Activated naive CD4-positive, alpha-beta T cell treated with anti-CD3 and anti-CD28 coated beads, Interleukin-2, amount 50 U/mL, for 16 hours (primary cell): ENCODE data around the gene GSX1.
"Not testable (repeated sequence)": the region's sequence is repeated elsewhere in the genome, so short reads cannot be mapped to it uniquely, and the experiment has no call there.

Experiments
- DNase-seq: peaks from one replicate; pipeline ENCODE4 v3.0.0-alpha.2; 2020

The GSX1 gene

GRCh38 chr13:27794921-27795717, 2.8 kb downstream of the GSX1 start:
- no peak for DNase-seq

DNA sequence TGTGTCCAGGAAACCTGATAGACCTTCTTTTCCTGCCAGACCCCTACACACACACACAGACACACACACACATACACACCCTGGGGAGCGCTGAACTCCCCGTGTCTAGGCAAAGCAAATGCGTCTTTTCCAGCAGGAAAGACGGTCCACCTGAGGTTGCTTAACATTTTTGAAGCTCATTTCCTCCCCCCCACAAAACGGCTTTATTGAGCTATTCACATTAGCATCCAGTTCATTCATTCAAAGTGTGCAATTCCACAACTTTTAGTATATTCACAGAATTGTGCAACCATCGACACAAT, 3.4 kb downstream of the GSX1 start:
- DNase-seq, result no peak

DNA sequence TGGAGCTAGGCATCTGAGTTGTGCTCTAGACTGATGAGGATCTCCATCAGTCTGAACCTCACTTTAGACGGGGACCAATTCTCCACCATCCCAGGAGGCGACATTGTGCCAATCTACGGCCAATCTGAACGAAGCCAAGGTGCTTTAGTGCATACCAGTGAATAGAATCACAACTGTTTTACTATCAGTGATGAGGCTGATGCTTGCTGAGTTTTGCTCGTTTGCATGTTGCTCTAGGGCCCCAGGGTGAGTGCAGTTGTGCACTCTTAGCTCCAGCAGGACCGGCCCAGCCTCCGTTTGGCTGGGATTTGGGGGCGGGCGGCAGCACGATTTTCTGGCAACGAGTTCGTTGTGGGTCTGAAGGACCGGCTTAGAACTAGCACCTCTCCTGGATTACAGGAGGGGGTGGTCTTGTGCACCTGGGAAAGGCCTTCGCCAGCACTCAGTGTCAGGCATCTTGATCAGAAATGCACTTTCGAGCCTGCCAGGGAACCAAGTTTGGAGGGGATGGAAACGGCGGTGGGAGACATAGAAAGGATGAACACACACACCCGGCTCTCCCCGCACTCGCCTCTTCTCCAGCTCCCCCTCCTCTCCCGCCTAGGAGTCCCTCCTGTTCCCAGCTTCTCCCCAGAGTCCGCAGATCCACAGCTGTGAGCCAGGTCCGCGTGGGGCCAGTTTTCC, 4.4 kb downstream of the GSX1 start:
- no peak for DNase-seq

DNA sequence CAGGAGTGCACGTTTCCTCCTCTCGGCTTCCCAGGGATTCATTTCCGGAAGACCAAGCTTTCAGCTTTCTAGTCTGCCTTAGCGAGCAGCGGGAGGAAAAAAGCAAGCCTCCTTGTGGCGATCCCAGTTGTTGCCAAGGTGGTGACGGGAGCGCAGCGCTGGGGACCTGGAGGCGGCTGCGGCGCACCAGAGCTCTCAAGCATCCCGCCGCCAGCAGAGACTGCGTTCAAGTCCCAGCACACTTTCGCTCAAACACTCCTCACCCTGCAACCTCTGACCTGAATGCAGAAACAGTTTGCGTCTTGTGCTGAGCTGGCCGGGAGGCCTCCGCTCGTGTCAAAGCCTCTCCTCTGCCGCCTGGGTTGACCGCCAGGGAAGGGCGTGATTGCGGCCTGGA, 4.9 kb downstream of the GSX1 start:
- DNase-seq, result no peak

DNA sequence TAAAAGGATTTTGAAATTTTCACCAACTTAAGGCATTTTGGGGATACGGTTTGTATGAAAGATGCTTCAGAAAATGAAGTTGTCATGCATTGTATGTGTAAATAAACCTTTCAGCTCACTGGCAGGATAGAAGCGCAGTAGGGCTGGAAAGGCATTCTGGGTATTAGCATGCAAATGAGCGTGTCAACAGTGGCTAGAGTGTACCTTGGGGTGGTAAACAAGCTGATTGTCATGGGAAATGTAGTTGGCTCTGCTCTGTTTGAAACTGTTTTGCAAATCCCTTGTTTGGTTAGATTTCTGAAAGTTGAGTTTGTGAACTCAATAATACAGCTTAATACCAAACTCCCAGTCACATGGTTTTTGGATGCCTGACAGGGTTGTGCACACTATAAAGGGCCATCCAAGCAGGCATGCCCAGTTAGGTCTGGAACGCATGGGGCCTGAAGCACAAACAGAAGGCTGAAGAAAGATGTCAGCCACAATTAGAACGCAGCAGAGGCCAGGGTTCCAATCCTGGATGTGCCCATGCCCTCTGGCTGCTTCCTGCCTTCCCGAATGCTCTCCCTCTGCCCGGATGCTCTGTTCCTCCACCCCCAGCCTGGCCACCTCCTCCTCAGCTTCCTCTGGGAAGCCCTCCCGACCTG, 14.6 kb downstream of the GSX1 start:
- no peak for DNase-seq

GRCh38 chr13:27808851-27809550, 16.7 kb downstream of the GSX1 start:
- DNase-seq, result no peak

DNA sequence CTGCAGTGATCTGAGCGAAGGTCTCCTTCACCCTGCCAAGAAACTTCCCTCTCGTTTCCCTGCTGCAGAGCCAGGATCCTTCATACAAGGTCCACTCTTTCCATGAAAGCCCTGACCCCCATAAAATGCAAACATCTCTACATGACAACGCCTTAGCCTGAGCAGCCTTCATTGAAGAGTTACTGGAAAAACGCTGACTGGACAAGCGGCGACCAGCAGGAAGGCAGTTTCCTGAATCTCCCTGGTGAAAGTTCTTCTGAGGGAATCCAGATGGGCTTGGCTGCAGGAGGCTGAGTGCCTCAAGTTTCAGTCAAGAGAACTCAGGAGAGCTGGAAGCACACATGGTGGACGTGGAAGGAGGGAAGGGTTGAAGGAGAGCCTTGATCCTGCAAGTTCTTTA, 17.7 kb downstream of the GSX1 start:
- no peak for DNase-seq

DNA sequence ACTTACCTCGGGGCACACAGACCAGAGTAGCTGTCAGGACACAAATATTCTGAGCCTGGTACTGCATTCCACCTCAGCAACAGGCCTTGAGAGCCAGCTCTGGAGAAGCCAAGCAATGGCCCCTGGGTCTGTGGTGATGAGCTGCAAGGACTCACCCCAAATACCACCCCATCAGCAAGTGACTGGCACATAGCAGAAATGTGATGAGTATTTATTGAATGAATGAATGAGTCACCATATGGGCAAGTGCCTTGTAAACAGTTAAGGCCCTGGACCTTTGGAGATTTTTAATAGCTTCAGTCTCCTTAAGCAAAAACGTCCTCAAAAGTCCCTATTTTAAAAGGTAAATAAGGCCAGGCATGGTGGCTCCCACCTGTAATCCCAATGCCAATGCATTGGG, 18.2 kb downstream of the GSX1 start:
- DNase-seq, result no peak

GRCh38 chr13:27813826-27814225, 21.5 kb downstream of the GSX1 start:
- DNase-seq, result no peak

GRCh38 chr13:27817832-27818231, 25.5 kb downstream of the GSX1 start:
- DNase-seq, result not testable (repeated sequence)

- DNase-seq, result no peak
Measured at GRCh38 chr13:27820524-27821482, 28.5 kb downstream of the GSX1 start.

- DNase-seq, result no peak
Measured at GRCh38 chr13:27821566-27821965, 29.3 kb downstream of the GSX1 start.

GRCh38 chr13:27822258-27822872, 30.1 kb downstream of the GSX1 start:
- no peak for DNase-seq

DNA sequence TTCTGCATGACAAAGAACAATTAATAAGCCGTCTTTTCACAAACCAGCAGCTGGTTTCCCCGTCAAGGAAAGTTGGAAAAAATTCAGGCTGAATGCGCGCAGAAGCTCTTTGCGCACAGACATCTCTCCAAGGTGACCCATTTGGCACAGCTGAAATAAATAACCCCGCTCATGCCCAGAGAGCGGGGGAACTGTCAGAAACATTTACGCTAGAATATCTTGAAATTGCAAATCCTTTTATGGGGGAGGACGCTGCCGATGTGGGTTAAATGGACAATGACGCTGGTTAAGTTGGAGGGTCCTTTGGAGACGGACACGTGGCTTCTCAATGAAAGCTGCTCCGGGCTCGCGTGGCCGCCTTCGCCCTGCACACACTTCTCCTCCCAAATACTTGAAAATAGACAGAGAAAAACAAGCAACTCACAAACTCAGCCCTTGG, 30.6 kb downstream of the GSX1 start:
- no peak for DNase-seq

DNA sequence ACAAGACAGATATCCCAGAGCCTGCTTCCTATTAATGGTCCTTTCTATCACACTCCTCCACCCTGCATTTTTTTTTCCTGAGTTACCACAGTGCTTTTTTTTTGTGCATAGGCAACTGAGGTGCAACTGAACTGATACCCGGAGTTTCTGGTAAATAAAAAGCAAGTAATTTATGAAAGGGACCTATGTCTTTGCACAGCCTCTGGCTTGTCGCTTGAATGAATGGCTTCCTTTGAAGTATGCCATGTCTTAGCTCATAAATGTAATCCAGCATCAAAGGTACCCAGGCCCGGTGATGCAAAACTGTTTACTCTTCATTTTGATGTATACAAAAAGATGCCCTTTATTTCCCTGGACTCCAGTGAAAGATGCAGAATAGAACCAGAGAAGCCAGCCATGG, 31.8 kb downstream of the GSX1 start:
- DNase-seq, result no peak

GRCh38 chr13:27825072-27825471, 32.8 kb downstream of the GSX1 start:
- DNase-seq, result no peak

DNA sequence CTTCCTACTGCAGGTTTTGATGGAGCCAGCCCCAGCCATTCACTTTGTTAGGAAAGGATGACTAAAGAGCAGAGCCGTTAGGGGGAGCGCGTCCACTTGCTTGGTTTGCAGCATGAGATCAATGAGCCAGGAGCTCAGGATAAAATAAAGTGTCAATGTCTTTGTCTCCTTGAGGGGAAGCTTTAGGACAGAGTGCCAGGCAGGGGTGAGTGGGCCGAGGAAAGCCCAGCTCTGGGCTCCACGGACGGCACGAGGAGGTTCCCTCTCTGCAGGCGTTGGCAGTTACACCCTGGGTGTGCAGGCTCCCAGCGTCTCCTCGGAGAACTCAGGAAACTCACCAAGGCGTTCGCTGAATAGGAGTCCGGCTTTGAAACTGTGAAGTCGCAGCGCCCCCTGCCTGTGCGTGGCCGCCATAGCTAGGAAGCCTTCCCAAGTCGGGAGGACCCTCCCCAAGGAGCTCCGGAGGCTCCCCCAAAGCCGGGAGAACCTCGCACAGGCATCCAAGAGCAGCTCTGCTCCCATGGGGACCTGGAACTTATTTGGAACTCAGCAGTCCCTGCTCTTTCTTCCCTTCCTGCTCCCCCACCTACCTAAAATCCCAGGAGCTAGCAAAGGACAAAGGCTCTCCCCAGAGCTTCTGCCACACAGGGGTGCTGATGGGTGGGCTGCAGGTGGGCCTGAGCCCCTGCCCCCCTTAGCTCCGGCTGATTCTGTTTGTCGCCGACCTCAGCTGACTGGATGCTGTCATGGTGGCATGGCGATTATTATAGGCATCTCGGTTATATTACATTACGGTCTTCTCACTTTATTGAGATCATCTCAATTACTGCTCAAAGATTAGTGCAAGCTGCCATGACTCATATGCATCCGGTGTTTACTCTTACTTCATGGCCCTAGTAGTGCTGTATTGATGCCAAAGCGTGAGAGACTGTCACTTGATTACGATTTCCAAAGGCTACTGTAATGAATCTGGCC, 34.4 kb downstream of the GSX1 start:
- DNase-seq, result peak; percentile 61

- DNase-seq, result no peak
Measured at GRCh38 chr13:27827646-27828045, 35.4 kb downstream of the GSX1 start.

GRCh38 chr13:27830010-27830409, 37.7 kb downstream of the GSX1 start:
- peak; percentile 61 for DNase-seq

DNA sequence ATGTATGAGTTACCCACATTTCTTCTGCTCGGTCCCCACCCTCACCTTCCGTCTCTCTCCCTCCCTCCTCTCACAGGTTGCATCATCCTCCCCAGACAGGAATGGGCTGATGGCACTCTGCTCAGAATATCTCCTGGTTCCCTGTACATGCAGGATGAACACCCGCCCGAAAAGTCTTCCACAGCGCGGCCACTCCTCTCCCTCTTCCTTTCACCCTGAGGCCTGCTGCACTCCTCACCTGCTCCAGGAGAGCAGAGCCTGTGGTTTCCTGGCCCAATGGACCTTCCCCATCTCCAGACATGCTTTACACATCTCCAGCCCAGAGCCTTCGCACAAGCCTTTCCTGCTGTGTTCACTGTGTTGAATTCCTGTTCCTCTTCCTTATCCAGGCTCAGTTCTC, 40.9 kb downstream of the GSX1 start:
- no peak for DNase-seq

DNA sequence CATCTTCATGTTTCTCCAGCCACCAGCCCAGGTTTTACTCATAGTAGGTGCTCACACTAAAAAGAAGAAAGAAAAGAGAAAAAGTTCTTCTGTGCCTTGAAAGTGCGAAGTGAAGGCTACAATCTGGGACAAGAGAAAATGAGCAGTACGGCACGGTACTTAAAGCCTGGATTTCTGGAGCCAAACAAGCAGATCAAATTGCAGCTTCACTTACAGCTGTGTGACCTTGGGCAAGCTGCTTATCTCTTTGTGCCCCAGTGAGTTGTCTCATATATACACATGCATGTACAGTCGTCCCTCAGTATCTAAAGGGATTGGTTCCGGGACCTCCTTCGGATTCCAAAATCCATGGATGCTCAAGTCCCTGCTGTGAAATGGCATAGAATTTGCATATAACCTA, 41.8 kb downstream of the GSX1 start:
- no peak for DNase-seq
